Aorta (tissue), 5 donors: ENCODE measurements around the gene HDAC7. TPM values are rescaled to one million over a fixed set of nuclear protein-coding genes. Genes with fewer than 3 reads are reported as not detected.

Experiments used
- ATAC-seq: fragments of 200-7000 bp; cut with Tn5 transposase; one replicate; pipeline ENCODE4 v1.9.1; 2022; ENCODE audit warnings: moderate library complexity; ENCODE audit not compliant: low FRiP score
- DNase-seq, 2 donors: peaks; one replicate each; pipeline ENCODE4 v3.0.0-alpha.2; 2020
- H3K27ac ChIP-seq, 2 donors: one replicate each; pipeline ENCODE4 v1.5.1; 2013; ENCODE audit warnings: low read length in 2 of 2, mild to moderate bottlenecking in 2 of 2, moderate library complexity in 2 of 2, control low read depth in 1 of 2, inconsistent platforms in 1 of 2, low read depth in 1 of 2
- H3K27me3 ChIP-seq, 2 donors: one replicate each; pipeline ENCODE4 v1.6.1; 2013; ENCODE audit warnings: control low read depth in 1 of 2, low read length in 1 of 2, mild to moderate bottlenecking in 1 of 2, moderate library complexity in 1 of 2; ENCODE audit not compliant: insufficient read depth in 2 of 2, control insufficient read depth in 1 of 2
- H3K36me3 ChIP-seq, 2 donors: one replicate each; pipeline ENCODE4 v1.6.1; 2013; ENCODE audit warnings: control low read depth in 1 of 2, low read length in 1 of 2, mild to moderate bottlenecking in 1 of 2; ENCODE audit not compliant: insufficient read depth in 2 of 2, control insufficient read depth in 1 of 2
- H3K4me1 ChIP-seq, 2 donors: one replicate each; pipeline ENCODE4 v1.6.1; 2013; ENCODE audit warnings: low read length in 2 of 2, control low read depth in 1 of 2, mild to moderate bottlenecking in 1 of 2, moderate library complexity in 1 of 2; ENCODE audit not compliant: insufficient read depth in 2 of 2, control insufficient read depth in 1 of 2
- H3K4me3 ChIP-seq, 2 donors: one replicate each; pipeline ENCODE4 v1.5.1; 2013; ENCODE audit warnings: low read length in 2 of 2, control low read depth in 1 of 2, mild to moderate bottlenecking in 1 of 2
- H3K9me3 ChIP-seq: one replicate; pipeline ENCODE4 v1.6.1; 2013; ENCODE audit warnings: mild to moderate bottlenecking, low read length; ENCODE audit not compliant: control insufficient read depth
- WGBS, 2 donors: extraction: QIAGEN DNeasy Blood & Tissue Kit; methylation state at CpG; one replicate each; pipeline ENCODE4 v1.1.7; 2013; 5-methylcytosine and 5-hydroxymethylcytosine counted together
- intact Hi-C, 2 donors: fragments of 100-400 bp; cut with DNase I; formaldehyde crosslinking; loops; one replicate each; pipeline versions ENCODE4 v1.14.2 to v1.15.0; 2022
- polyA plus RNA-seq, 2 donors: library from polyadenylated mRNA; stranded (reverse); fragments of 200-250 nt; gene quantifications; one replicate each; pipeline ENCODE4 v1.2.3, GENCODE V29; 2013
- total RNA-seq, 2 donors: library from RNA; stranded (reverse); fragmentation: NEBNext Ultra II Directional; extraction: Animal tissue kit (Norgen Biotek cat#: 25700); gene quantifications; one replicate each; pipeline ENCODE4 v1.2.1, GENCODE V29; 2021
- donor health status: healthy with polysubstance abuse.
- donor health status: Bipolar disorder and iron deficiency.
- donor health status: DM: no; HTN: no; CAD: no.
- donor health status: DM: no; HTN: no; CAD: no.
- donor health status: DM: yes; HTN: yes; CAD: no.

The HDAC7 gene
- total and polyA plus RNA-seq, 4 donors, result 17.0 to 192 (median 119) TPM

DNA sequence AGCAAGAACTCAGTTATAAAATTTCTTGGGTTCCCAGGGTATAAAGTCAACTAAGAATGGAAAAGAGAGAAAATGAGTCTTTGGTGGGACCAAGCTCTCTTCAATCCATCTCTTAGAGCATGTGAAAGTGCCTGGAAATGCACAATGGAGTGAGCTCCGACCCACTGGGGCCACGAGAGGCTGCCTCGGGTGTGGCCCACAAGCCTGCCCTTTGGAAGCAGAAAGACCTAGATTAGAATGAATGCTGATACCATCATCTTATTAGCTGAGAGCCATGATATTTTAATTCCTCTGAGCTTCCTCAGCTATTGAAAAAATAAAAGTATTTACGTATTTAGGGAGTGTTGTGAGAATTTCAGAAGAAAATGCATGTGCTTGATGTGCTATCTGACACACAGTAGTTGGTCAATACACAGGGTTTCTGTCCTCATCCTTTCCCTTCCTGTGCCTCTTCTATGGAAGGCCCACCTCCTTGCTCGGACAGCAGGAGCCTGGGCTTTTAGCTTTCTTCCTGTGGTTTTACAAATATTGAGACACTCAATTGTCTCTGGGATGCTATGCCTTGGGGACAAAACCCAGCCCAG, 42.6 kb upstream of the HDAC7 start:
- Histone ChIP-seq H3K36me3 (no peaks in the 10 kb centered on the region), H3K27ac (no peak overlapping the region), H3K27me3 (no peaks in the 10 kb centered on the region), H3K4me3 (no peak overlapping the region), H3K4me1 (no peaks in the 10 kb centered on the region), H3K9me3 (no peaks in the 10 kb centered on the region)
- no peak for ATAC-seq
- DNase-seq, result no peak
- intact Hi-C loops, result no loop called here
- WGBS, 2 donors, result 78 to 86% methylated on average over 5 of the region's 5 CpGs

DNA sequence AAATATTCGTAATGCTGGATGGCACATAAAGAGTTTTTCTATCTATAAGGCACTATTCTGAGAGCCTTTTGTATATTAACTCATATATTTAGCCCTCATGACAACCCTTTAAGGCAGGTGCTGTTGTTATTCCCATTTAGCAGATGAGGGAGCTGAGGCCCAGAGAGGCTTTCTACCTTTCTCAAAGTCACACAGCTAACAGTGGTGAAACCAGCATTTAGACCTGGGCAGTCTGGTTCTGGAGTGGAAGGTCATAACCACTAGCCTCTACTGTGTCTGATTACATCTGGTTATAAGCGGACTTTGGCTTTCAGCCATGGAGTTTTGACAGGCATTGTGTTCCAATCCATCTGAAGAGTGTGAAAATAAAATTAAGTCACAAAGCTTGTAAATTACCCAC, 41.2 kb upstream of the HDAC7 start:
- DNase-seq, result no peak

DNA sequence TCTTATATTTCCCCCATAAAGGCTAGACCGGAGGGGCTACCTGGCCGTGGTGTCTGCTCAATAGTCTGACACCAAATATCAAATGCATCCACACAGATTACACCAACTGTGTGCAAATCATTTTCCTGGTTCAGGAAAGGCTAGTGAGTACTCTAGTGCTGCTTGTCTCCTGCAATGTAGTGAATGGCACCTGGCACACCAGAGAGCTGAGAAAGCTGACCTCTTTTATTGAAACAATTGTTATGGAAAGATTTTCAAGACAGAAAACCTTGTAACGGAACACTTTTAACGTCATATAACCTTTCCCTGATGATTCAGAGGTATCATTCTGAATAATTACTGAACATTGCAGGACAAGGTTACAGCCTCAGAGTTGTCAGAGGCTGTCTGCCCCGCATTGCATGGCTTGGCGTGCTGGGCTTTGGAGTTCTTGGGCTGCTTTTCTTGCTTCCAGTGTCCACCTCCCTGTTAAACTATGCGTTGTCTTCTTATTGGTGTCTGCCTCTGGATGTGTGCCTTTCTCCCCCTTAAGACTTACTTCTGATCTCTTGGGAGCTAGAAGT, 40.7 kb upstream of the HDAC7 start:
- H3K4me1 ChIP-seq, result no peaks in the 10 kb centered on the region
- no peak overlapping the region for H3K27ac ChIP-seq
- ATAC-seq (no peak), DNase-seq (no peak)
- H3K4me3 ChIP-seq, result no peak overlapping the region
- H3K36me3 ChIP-seq, result no peaks in the 10 kb centered on the region
- WGBS, 2 donors, result 93 to 94% methylated on average over 7 of the region's 7 CpGs
- no peaks in the 10 kb centered on the region for H3K9me3 ChIP-seq
- intact Hi-C loops, result no loop called here
- H3K27me3 ChIP-seq, result no peaks in the 10 kb centered on the region

More for the DNA sequence above, 41.2 kb upstream of the HDAC7 start:
- H3K4me1 ChIP-seq, result no peaks in the 10 kb centered on the region
- no peaks in the 10 kb centered on the region for H3K27me3 ChIP-seq
- H3K36me3 ChIP-seq, result no peaks in the 10 kb centered on the region
- no peak overlapping the region for H3K27ac ChIP-seq
- 78 to 80% methylated on average over 2 of the region's 2 CpGs for WGBS, 2 donors
- no peak for ATAC-seq
- H3K9me3 ChIP-seq, result no peaks in the 10 kb centered on the region
- H3K4me3 ChIP-seq, result no peak overlapping the region
- intact Hi-C loops, result no loop called here

DNA sequence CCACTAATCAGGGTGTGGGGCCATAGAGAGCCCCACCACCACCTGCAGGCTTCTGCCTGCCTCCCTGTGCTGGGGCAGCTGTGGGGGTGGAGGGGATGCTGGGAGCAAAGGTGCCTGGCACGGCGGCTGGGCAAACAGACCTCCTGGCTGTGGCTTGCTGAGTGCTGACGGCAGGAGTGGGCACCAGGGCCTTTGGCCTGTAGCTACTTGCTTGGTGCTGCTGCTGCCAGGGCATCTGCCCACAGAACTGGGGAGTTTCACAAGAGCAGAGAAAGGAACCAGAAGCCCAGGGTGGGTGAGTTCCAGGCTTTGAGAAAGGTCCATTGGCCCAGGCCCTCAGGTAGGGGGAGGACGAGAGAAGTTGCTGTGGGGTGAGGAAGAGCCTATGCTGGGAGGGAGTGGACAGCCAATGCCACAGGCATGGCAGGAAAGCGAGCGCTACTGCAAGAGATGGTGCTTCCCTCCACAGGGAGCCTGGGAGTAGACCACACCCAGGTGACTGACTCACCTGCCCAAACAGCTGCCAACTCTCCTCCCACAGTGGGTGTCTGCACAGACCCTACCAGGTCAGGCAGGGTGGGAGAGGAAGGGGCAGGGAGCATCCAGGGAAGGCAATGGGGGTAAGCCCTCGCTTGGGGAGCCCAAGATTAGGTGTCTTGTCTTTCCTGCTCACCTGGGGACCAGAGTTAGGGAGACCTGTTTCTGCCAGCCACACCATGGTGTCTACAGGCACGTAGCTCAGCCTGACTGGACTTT, 39.0 kb upstream of the HDAC7 start:
- ATAC-seq (no peak), DNase-seq (no peak)
- Histone ChIP-seq H3K9me3 (no peaks in the 10 kb centered on the region), H3K27me3 (no peaks in the 10 kb centered on the region), H3K4me3 (no peak overlapping the region), H3K4me1 (no peaks in the 10 kb centered on the region), H3K27ac (no peak overlapping the region), H3K36me3 (no peaks in the 10 kb centered on the region)
- WGBS, 2 donors, result 92 to 95% methylated on average over 8 of the region's 8 CpGs
- intact Hi-C loops, result no loop called here

GRCh38 chr12:47856721-47857575, 37.2 kb upstream of the HDAC7 start:
- DNase-seq (no peak), ATAC-seq (no peak)
- Histone ChIP-seq H3K27me3 (no peaks in the 10 kb centered on the region), H3K9me3 (no peaks in the 10 kb centered on the region), H3K4me1 (no peaks in the 10 kb centered on the region), H3K4me3 (no peak overlapping the region), H3K27ac (no peak overlapping the region), H3K36me3 (no peaks in the 10 kb centered on the region)
- WGBS, 2 donors, result 95% methylated on average over 17 of the region's 17 CpGs
- intact Hi-C loops, result no loop called here

GRCh38 chr12:47856094-47856493, 36.4 kb upstream of the HDAC7 start:
- 97 to 99% methylated on average over 1 of the region's 1 CpG for WGBS, 2 donors
- no peak overlapping the region for H3K27ac ChIP-seq
- no peak overlapping the region for H3K4me3 ChIP-seq
- ATAC-seq, result no peak
- intact Hi-C loops, result no loop called here
- H3K36me3 ChIP-seq, result no peaks in the 10 kb centered on the region
- no peaks in the 10 kb centered on the region for H3K27me3 ChIP-seq
- no peaks in the 10 kb centered on the region for H3K9me3 ChIP-seq
- no peaks in the 10 kb centered on the region for H3K4me1 ChIP-seq
- DNase-seq, result no peak

- Histone ChIP-seq H3K4me3 (no peak overlapping the region), H3K36me3 (no peaks in the 10 kb centered on the region), H3K27ac (no peak overlapping the region), H3K9me3 (no peaks in the 10 kb centered on the region), H3K4me1 (no peaks in the 10 kb centered on the region), H3K27me3 (no peaks in the 10 kb centered on the region)
- ATAC-seq (no peak), DNase-seq (no peak)
- WGBS, 2 donors, result 81 to 88% methylated on average over 2 of the region's 2 CpGs
- intact Hi-C loops, result no loop called here
Observed at GRCh38 chr12:47855502-47855901, 35.8 kb upstream of the HDAC7 start.

- no peak overlapping the region for H3K4me3 ChIP-seq
- H3K36me3 ChIP-seq, result no peaks in the 10 kb centered on the region
- 95 to 96% methylated on average over 5 of the region's 5 CpGs for WGBS, 2 donors
- intact Hi-C loops, result no loop called here
- H3K9me3 ChIP-seq, result no peaks in the 10 kb centered on the region
- no peaks in the 10 kb centered on the region for H3K4me1 ChIP-seq
- no peak overlapping the region for H3K27ac ChIP-seq
- ATAC-seq (no peak), DNase-seq (no peak)
- H3K27me3 ChIP-seq, result no peaks in the 10 kb centered on the region
Observed at GRCh38 chr12:47854531-47854930, 34.8 kb upstream of the HDAC7 start.
